Measurements from ENCODE around the gene PARD3B. TPM values are rescaled to one million over a fixed set of nuclear protein-coding genes. Genes with fewer than 3 reads are reported as not detected.

Gene PARD3B
- total and polyA plus RNA-seq, 2 experiments from 2014 or later: 4.3 to 8.5 TPM

DNA sequence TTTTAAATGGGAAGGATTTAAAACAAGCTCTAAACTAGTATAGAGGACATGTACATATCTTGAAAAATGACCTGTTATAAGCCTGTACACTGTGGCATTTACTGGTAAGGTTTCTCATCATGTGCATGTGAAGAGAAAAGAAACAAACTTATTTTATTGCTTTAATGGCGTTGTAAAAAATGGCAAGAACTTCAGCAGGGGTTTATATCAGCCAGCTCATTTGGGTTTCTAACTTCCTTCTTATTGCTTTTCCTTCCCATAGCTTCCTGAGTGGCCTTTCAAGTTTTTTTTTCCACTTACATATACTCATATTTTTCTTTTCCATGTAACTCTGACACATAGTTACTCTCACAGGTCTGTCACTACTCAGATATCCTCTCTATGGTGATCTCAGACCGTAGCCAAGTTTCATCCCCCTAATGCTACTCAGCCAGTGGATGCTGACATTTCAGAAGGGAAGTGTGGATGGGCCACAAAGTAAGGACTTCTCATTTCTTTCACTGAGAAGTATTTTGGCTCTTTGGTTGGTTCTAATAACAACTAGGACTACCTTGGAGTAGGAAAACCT lies 198.2 kb downstream of the PARD3B start:
- H3K27ac ChIP-seq: no peak overlapping the region
- no peaks in the 10 kb centered on the region for H3K4me1 ChIP-seq (ENCODE audit: low read depth)
- no peaks in the 10 kb centered on the region for H3K27me3 ChIP-seq
- DNase-seq (ENCODE audit: low read depth in 1 of 2, low spot score in 1 of 2): no peak
- H3K4me3 ChIP-seq: no peak overlapping the region
- no peaks in the 10 kb centered on the region for H3K9me3 ChIP-seq (ENCODE audit: low read depth)
- no peaks in the 10 kb centered on the region for H3K36me3 ChIP-seq
- TF ChIP-seq, protein P1, sequence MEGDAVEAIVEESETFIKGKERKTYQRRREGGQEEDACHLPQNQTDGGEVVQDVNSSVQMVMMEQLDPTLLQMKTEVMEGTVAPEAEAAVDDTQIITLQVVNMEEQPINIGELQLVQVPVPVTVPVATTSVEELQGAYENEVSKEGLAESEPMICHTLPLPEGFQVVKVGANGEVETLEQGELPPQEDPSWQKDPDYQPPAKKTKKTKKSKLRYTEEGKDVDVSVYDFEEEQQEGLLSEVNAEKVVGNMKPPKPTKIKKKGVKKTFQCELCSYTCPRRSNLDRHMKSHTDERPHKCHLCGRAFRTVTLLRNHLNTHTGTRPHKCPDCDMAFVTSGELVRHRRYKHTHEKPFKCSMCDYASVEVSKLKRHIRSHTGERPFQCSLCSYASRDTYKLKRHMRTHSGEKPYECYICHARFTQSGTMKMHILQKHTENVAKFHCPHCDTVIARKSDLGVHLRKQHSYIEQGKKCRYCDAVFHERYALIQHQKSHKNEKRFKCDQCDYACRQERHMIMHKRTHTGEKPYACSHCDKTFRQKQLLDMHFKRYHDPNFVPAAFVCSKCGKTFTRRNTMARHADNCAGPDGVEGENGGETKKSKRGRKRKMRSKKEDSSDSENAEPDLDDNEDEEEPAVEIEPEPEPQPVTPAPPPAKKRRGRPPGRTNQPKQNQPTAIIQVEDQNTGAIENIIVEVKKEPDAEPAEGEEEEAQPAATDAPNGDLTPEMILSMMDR (IDR thresholded peaks at IDR 0.05; ENCODE audit: low read depth, low read length): no peak

DNA sequence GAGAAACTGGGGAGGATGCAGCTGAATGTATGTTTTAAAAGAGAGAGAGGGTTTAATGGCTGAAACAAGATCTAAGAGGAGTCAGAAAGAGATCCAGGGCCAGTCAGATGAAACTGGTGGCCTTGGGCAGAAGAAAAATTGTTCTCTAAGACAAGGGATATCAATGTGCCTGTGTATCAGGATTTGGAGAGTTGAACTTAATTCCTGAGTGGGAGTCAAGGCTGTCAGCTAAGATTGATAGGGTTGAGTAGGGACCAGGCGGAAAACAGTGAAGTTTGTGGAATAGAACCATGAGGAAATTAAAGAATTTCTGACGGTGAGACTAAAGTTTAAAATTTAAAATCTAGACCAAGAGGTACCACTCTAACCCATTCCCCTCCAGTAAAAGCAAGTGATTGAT lies 199.2 kb downstream of the PARD3B start:
- H3K4me3 ChIP-seq: no peak overlapping the region
- no peaks in the 10 kb centered on the region for H3K36me3 ChIP-seq
- TF ChIP-seq, protein P1 (IDR thresholded peaks at IDR 0.05; ENCODE audit: low read depth, low read length): no peak
- H3K27me3 ChIP-seq: no peaks in the 10 kb centered on the region
- H3K9me3 ChIP-seq (ENCODE audit: low read depth): no peaks in the 10 kb centered on the region
- DNase-seq (ENCODE audit: low read depth in 1 of 2, low spot score in 1 of 2): no peak
- H3K4me1 ChIP-seq (ENCODE audit: low read depth): no peaks in the 10 kb centered on the region
- H3K27ac ChIP-seq: no peak overlapping the region

GRCh38 chr2:204748286-204748685 lies 203.0 kb downstream of the PARD3B start:
- Histone ChIP-seq H3K4me1 (ENCODE audit: low read depth) (no peaks in the 10 kb centered on the region), H3K9me3 (ENCODE audit: low read depth) (no peaks in the 10 kb centered on the region), H3K36me3 (no peaks in the 10 kb centered on the region), H3K27me3 (no peaks in the 10 kb centered on the region), H3K27ac (no peak overlapping the region), H3K4me3 (no peak overlapping the region)
- TF ChIP-seq, protein P1 (IDR thresholded peaks at IDR 0.05; ENCODE audit: low read depth, low read length): no peak
- no peak for DNase-seq (ENCODE audit: low read depth in 1 of 2, low spot score in 1 of 2)

DNA sequence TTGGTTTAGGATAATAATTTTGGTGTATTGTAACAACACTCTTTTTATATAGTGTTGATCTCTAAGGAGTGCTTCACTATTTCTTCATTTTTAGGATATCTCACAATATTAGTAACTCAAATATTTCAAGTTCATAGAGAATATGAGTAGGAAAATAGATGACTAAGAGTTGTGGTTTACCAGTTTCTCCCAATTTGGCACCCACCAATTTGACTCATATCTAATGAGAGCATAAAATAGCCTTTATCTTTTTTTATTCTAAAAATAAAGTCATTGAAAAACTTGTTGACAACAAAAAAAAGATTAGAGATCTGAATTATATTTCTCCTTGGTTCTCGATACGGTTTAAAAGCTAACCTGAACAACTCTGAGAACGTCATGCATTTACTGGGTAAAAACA lies 204.0 kb downstream of the PARD3B start:
- Histone ChIP-seq H3K36me3 (no peaks in the 10 kb centered on the region), H3K4me1 (ENCODE audit: low read depth) (no peaks in the 10 kb centered on the region), H3K27me3 (no peaks in the 10 kb centered on the region), H3K4me3 (no peak overlapping the region), H3K27ac (no peak overlapping the region), H3K9me3 (ENCODE audit: low read depth) (no peaks in the 10 kb centered on the region)
- TF ChIP-seq, protein P1 (IDR thresholded peaks at IDR 0.05; ENCODE audit: low read depth, low read length): no peak
- peak in 1 of 2 donors; percentile 62 for DNase-seq (ENCODE audit: low read depth in 1 of 2, low spot score in 1 of 2)

DNA sequence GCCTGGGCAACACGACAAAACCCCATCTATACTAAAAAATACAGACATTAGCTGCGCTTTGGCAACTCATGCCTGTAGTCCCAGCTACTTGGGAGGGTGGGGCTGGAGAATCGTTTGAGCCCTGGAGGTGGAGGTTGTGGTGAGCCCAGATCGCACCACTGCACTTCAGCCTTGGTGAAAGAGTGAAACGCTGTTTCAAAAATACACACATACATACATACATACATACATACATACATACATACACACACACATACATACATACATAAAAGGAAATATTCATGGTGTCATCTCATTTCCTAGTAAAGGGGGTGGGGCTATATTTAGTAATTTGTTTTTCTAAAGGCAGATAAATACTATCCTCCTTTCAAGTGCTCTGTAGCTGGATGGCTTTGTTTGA lies 205.1 kb downstream of the PARD3B start:
- H3K4me1 ChIP-seq (ENCODE audit: low read depth): no peaks in the 10 kb centered on the region
- H3K4me3 ChIP-seq: no peak overlapping the region
- H3K27ac ChIP-seq: no peak overlapping the region
- no peaks in the 10 kb centered on the region for H3K9me3 ChIP-seq (ENCODE audit: low read depth)
- no peaks in the 10 kb centered on the region for H3K27me3 ChIP-seq
- DNase-seq (ENCODE audit: low read depth in 1 of 2, low spot score in 1 of 2): no peak
- H3K36me3 ChIP-seq: no peaks in the 10 kb centered on the region
- TF ChIP-seq, protein P1 (IDR thresholded peaks at IDR 0.05; ENCODE audit: low read depth, low read length): no peak
